Gastrocnemius medialis (tissue), 4 donors: ENCODE measurements around the gene FAM227B.

Experiments used
- POLR2A ChIP-seq, 2 donors: fragments of 450-650 bp; IDR thresholded peaks; one replicate each; pipeline ENCODE4 v1.6.1; 2017; ENCODE audit warnings: antibody characterized with exemption in 2 of 2, mild to moderate bottlenecking in 2 of 2, moderate library complexity in 2 of 2
- TF ChIP-seq, protein P1 (sequence below), 5 experiments: fragments of 450-650 bp in 3 of 5; fragments of 200-600 bp in 2 of 5; sonication (generic) in 2 of 5; IDR thresholded peaks in 4 of 5; conservative IDR thresholded peaks in 1 of 5; 1 replicate in 4 of 5; 2 replicates in 1 of 5; pipeline ENCODE4 v1.5.1; 2016 to 2019; ENCODE audit warnings: antibody characterized with exemption in 5 of 5, mild to moderate bottlenecking in 3 of 5, moderate library complexity in 3 of 5

DNA sequence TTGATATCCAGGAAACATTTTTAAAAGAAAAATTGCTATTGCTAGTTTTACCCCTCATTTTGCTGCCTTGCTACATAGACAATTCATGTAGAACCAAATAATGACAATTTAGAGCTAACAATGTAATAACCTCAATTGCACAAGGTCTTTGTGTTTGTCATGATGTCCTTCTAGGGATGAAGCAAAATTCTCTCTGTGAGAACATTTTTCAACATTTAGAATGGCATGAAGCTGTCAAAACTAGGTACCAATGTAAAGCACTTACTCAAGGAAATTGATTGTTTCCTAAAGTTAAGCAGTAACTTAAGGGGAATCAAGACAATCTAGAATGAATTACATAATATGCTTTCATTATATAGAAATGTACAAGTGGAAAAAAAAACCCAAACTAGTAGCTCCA, 205.5 kb downstream of the FAM227B start:
- TF ChIP-seq, protein P1, sequence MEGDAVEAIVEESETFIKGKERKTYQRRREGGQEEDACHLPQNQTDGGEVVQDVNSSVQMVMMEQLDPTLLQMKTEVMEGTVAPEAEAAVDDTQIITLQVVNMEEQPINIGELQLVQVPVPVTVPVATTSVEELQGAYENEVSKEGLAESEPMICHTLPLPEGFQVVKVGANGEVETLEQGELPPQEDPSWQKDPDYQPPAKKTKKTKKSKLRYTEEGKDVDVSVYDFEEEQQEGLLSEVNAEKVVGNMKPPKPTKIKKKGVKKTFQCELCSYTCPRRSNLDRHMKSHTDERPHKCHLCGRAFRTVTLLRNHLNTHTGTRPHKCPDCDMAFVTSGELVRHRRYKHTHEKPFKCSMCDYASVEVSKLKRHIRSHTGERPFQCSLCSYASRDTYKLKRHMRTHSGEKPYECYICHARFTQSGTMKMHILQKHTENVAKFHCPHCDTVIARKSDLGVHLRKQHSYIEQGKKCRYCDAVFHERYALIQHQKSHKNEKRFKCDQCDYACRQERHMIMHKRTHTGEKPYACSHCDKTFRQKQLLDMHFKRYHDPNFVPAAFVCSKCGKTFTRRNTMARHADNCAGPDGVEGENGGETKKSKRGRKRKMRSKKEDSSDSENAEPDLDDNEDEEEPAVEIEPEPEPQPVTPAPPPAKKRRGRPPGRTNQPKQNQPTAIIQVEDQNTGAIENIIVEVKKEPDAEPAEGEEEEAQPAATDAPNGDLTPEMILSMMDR (IDR thresholded peaks at IDR 0.05 in 4 of 5, conservative IDR thresholded peaks at IDR 0.05 in 1 of 5), result no peak
- no peak for TF ChIP-seq POLR2A (IDR thresholded peaks at IDR 0.05)
